Measurements from ENCODE around the gene SEMA6A.

GRCh38 chr5:116495786-116496357, 78.8 kb downstream of the SEMA6A start:
- no peak for TF ChIP-seq GATA3 (IDR thresholded peaks at IDR 0.05; ENCODE audit: low read depth, low read length)
- TF ChIP-seq GATA2 (IDR thresholded peaks at IDR 0.05; ENCODE audit: low read depth, low read length): no peak
